Sigmoid colon (tissue), 7 donors: Measurements from ENCODE around the gene SLC34A3. TPM values are rescaled to one million over a fixed set of nuclear protein-coding genes. Genes with fewer than 3 reads are reported as not detected.

Experiments
- DNase-seq: peaks from one replicate; pipeline ENCODE4 v3.0.0-alpha.2; 2019
- H3K27ac ChIP-seq, 4 donors: fragments of 200-600 bp; sonication (generic); one replicate each; pipeline ENCODE4 v1.5.1; 2016 to 2019; ENCODE audit warnings: mild to moderate bottlenecking in 1 of 4
- H3K27me3 ChIP-seq, 3 donors: fragments of 200-600 bp; sonication (generic); one replicate each; pipeline ENCODE4 v1.5.1; 2019; ENCODE audit warnings: mild to moderate bottlenecking in 1 of 3
- H3K36me3 ChIP-seq, 4 donors: fragments of 200-600 bp; sonication (generic); one replicate each; pipeline ENCODE4 v1.5.1; 2016 to 2019
- H3K4me1 ChIP-seq, 4 donors: fragments of 200-600 bp; sonication (generic); one replicate each; pipeline ENCODE4 v1.5.1; 2017 to 2019
- H3K4me3 ChIP-seq, 4 donors: fragments of 200-600 bp; sonication (generic); one replicate each; pipeline ENCODE4 v1.5.1; 2017 to 2019; ENCODE audit warnings: mild to moderate bottlenecking in 2 of 4, moderate library complexity in 1 of 4
- H3K9me3 ChIP-seq, 4 donors: fragments of 200-600 bp in 3 of 4; sonication (generic) in 3 of 4; one replicate each; pipeline versions ENCODE4 v1.5.1 to v1.6.1; 2013 to 2019
- CTCF ChIP-seq, 4 experiments: fragments of 450-650 bp in 3 of 4; fragments of 200-600 bp in 1 of 4; IDR thresholded peaks; one replicate each; pipeline ENCODE4 v1.5.1; 2016 to 2019; ENCODE audit warnings: antibody characterized with exemption in 4 of 4, mild to moderate bottlenecking in 3 of 4, moderate library complexity in 2 of 4
- EP300 ChIP-seq, 4 donors: sonication (generic); formaldehyde crosslinking; IDR thresholded peaks; one replicate each; pipeline ENCODE4 v1.6.1; 2017; ENCODE audit warnings: antibody characterized with exemption in 4 of 4
- POLR2A ChIP-seq, 2 donors: fragments of 450-650 bp; IDR thresholded peaks; one replicate each; pipeline ENCODE4 v1.6.1; 2016; ENCODE audit warnings: antibody characterized with exemption in 2 of 2, mild to moderate bottlenecking in 2 of 2, moderate library complexity in 2 of 2
- POLR2AphosphoS5 ChIP-seq, 4 donors: sonication (generic); formaldehyde crosslinking; IDR thresholded peaks; one replicate each; pipeline ENCODE4 v1.6.1; 2017; ENCODE audit warnings: antibody characterized with exemption in 4 of 4
- WGBS, 2 donors: extraction: QIAGEN DNeasy Blood & Tissue Kit; methylation state at CpG; one replicate each; pipeline ENCODE4 v1.1.7; 2013; 5-methylcytosine and 5-hydroxymethylcytosine counted together
- intact Hi-C: fragments of 100-400 bp; cut with DNase I; formaldehyde crosslinking; loops from one replicate; pipeline ENCODE4 v1.15.1; 2023
- polyA plus RNA-seq, 3 donors: library from polyadenylated mRNA; stranded (reverse); fragments of 200-250 nt; gene quantifications; one replicate each; pipeline ENCODE4 v1.2.3, GENCODE V29; 2013
- total RNA-seq, 4 donors: library from RNA; depleted of rRNA; stranded (reverse); fragments of >200 nt; gene quantifications; one replicate each; pipeline ENCODE4 v1.1.0, GENCODE V29; 2016
- donor health status: healthy with polysubstance abuse.
- donor health status: Bipolar disorder and iron deficiency.
- donor health status: healthy.

Gene SLC34A3
- total and polyA plus RNA-seq, 7 donors: not detected

- H3K36me3 ChIP-seq: peaks cover 0 to 16% (median 0%) of the 10 kb centered on the region in 4 donors
- no peak for DNase-seq
- H3K4me1 ChIP-seq: peaks cover 0 to 5% (median 0%) of the 10 kb centered on the region in 4 donors
- WGBS, 2 donors: 95% methylated on average over 19 of the region's 19 CpGs
- no peaks in the 10 kb centered on the region for H3K27me3 ChIP-seq
- intact Hi-C loops: no loop called here
- no peak overlapping the region for H3K27ac ChIP-seq
- TF ChIP-seq CTCF (IDR thresholded peaks at IDR 0.05) (no peak), POLR2AphosphoS5 (IDR thresholded peaks at IDR 0.05) (no peak), EP300 (IDR thresholded peaks at IDR 0.05) (no peak), POLR2A (IDR thresholded peaks at IDR 0.05) (no peak)
- H3K9me3 ChIP-seq: no peaks in the 10 kb centered on the region
- H3K4me3 ChIP-seq: no peak overlapping the region
Observed at GRCh38 chr9:137214620-137215019, 16.1 kb upstream of the SLC34A3 start.

GRCh38 chr9:137215196-137215986 lies 15.3 kb upstream of the SLC34A3 start:
- no peak for DNase-seq
- intact Hi-C loops: no loop called here
- Histone ChIP-seq H3K4me1 (peaks cover 0 to 5% (median 0%) of the 10 kb centered on the region in 4 donors), H3K4me3 (no peak overlapping the region), H3K27me3 (no peaks in the 10 kb centered on the region), H3K27ac (no peak overlapping the region), H3K36me3 (peaks cover 0 to 15% (median 0%) of the 10 kb centered on the region in 4 donors), H3K9me3 (no peaks in the 10 kb centered on the region)
- WGBS, 2 donors: 93 to 96% methylated on average over 22 of the region's 22 CpGs
- TF ChIP-seq POLR2A (IDR thresholded peaks at IDR 0.05) (no peak), CTCF (IDR thresholded peaks at IDR 0.05) (no peak), EP300 (IDR thresholded peaks at IDR 0.05) (no peak)

- 92 to 95% methylated on average over 30 of the region's 30 CpGs for WGBS, 2 donors
- no peak overlapping the region for H3K4me3 ChIP-seq
- TF ChIP-seq CTCF (IDR thresholded peaks at IDR 0.05): no peak
- TF ChIP-seq POLR2AphosphoS5 (IDR thresholded peaks at IDR 0.05): no peak
- TF ChIP-seq EP300 (IDR thresholded peaks at IDR 0.05): no peak
- no peak for TF ChIP-seq POLR2A (IDR thresholded peaks at IDR 0.05)
- intact Hi-C loops: no loop called here
- H3K27ac ChIP-seq: no peak overlapping the region
- H3K4me1 ChIP-seq: peaks cover 0 to 11% (median 4%) of the 10 kb centered on the region in 4 donors
- no peak for DNase-seq
- no peaks in the 10 kb centered on the region for H3K27me3 ChIP-seq
- H3K36me3 ChIP-seq: peaks cover 0 to 15% (median 0%) of the 10 kb centered on the region in 4 donors
- H3K9me3 ChIP-seq: no peaks in the 10 kb centered on the region
Observed at GRCh38 chr9:137216188-137216965, 14.3 kb upstream of the SLC34A3 start.

- intact Hi-C loops: no loop called here
- DNase-seq: no peak
- Histone ChIP-seq H3K27me3 (no peaks in the 10 kb centered on the region), H3K4me1 (peaks cover 0 to 19% (median 12%) of the 10 kb centered on the region in 4 donors), H3K27ac (peak overlapping the region in 2 of 4 donors; percentile 6 to 35), H3K4me3 (peak overlapping the region in 2 of 4 donors; percentile 7 to 9), H3K36me3 (peaks cover 0 to 15% (median 0%) of the 10 kb centered on the region in 4 donors), H3K9me3 (no peaks in the 10 kb centered on the region)
- TF ChIP-seq EP300 (IDR thresholded peaks at IDR 0.05): no peak
- peak in 1 of 4 donors; percentile 56 for TF ChIP-seq POLR2AphosphoS5 (IDR thresholded peaks at IDR 0.05)
- TF ChIP-seq POLR2A (IDR thresholded peaks at IDR 0.05): peak in 1 of 2 donors; percentile 68
- 16 to 66% methylated on average over 36 of the region's 36 CpGs for WGBS, 2 donors
Observed at GRCh38 chr9:137217276-137218211, 13.2 kb upstream of the SLC34A3 start.
